Esophagus muscularis mucosa (tissue), 4 donors: Measurements from ENCODE around the gene MUC5B. TPM values are rescaled to one million over a fixed set of nuclear protein-coding genes. Genes with fewer than 3 reads are reported as not detected.

Experiments
- DNase-seq: peaks from one replicate; pipeline ENCODE4 v3.0.0-alpha.2; 2017; ENCODE audit errors: extremely low spot score
- H3K27ac ChIP-seq, 4 donors: fragments of 200-600 bp; sonication (generic); replicated peaks in 1 of 4; 1 replicate in 3 of 4; 2 replicates in 1 of 4; pipeline ENCODE4 v1.5.1; 2016 to 2019; ENCODE audit warnings: mild to moderate bottlenecking in 1 of 4
- H3K27me3 ChIP-seq, 4 donors: fragments of 200-600 bp; sonication (generic); one replicate each; pipeline versions ENCODE4 v1.5.1 to v1.6.0; 2016 to 2019
- H3K36me3 ChIP-seq, 4 donors: fragments of 200-600 bp; sonication (generic); one replicate each; pipeline ENCODE4 v1.5.1; 2016 to 2019
- H3K4me1 ChIP-seq, 4 donors: fragments of 200-600 bp; sonication (generic); one replicate each; pipeline ENCODE4 v1.5.1; 2016 to 2019
- H3K4me3 ChIP-seq, 4 donors: fragments of 200-600 bp; sonication (generic); 1 replicate in 2 of 4; 2 replicates in 2 of 4; pipeline ENCODE4 v1.5.1; 2016 to 2019; ENCODE audit warnings: mild to moderate bottlenecking in 4 of 4, moderate library complexity in 1 of 4
- H3K9me3 ChIP-seq, 4 donors: fragments of 200-600 bp; sonication (generic); 1 replicate in 3 of 4; 2 replicates in 1 of 4; pipeline ENCODE4 v1.5.1; 2016 to 2019
- EP300 ChIP-seq: sonication (generic); formaldehyde crosslinking; IDR thresholded peaks from one replicate; pipeline ENCODE4 v1.6.1; 2017; ENCODE audit warnings: antibody characterized with exemption
- POLR2A ChIP-seq: fragments of 450-650 bp; IDR thresholded peaks from one replicate; pipeline ENCODE4 v1.6.1; 2017; ENCODE audit warnings: antibody characterized with exemption, moderate library complexity, mild to moderate bottlenecking, low read depth
- POLR2AphosphoS5 ChIP-seq, 2 donors: sonication (generic); formaldehyde crosslinking; IDR thresholded peaks; one replicate each; pipeline ENCODE4 v1.6.1; 2017; ENCODE audit warnings: antibody characterized with exemption in 2 of 2
- WGBS: methylation state at CpG from one replicate; pipeline ENCODE4 v1.1.5; 2018; 5-methylcytosine and 5-hydroxymethylcytosine counted together
- intact Hi-C: fragments of 100-400 bp; cut with DNase I; formaldehyde crosslinking; loops from one replicate; pipeline ENCODE4 v1.15.1; 2023
- total RNA-seq, 4 donors: library from RNA; depleted of rRNA; stranded (reverse); fragments of >200 nt; gene quantifications; one replicate each; pipeline versions ENCODE4 v1.1.0 to v1.2.1, GENCODE V29; 2016
- TF ChIP-seq, protein P1 (sequence below), 3 experiments: fragments of 200-600 bp in 2 of 3; fragments of 450-650 bp in 1 of 3; sonication (generic) in 2 of 3; IDR thresholded peaks; one replicate each; pipeline ENCODE4 v1.5.1; 2017 to 2019; ENCODE audit warnings: antibody characterized with exemption in 3 of 3, mild to moderate bottlenecking in 2 of 3, moderate library complexity in 1 of 3

Gene MUC5B
- total RNA-seq, 4 donors from 2014 or later: under 0.01 to 0.45 (median 0.06) TPM; not detected in 1

DNA sequence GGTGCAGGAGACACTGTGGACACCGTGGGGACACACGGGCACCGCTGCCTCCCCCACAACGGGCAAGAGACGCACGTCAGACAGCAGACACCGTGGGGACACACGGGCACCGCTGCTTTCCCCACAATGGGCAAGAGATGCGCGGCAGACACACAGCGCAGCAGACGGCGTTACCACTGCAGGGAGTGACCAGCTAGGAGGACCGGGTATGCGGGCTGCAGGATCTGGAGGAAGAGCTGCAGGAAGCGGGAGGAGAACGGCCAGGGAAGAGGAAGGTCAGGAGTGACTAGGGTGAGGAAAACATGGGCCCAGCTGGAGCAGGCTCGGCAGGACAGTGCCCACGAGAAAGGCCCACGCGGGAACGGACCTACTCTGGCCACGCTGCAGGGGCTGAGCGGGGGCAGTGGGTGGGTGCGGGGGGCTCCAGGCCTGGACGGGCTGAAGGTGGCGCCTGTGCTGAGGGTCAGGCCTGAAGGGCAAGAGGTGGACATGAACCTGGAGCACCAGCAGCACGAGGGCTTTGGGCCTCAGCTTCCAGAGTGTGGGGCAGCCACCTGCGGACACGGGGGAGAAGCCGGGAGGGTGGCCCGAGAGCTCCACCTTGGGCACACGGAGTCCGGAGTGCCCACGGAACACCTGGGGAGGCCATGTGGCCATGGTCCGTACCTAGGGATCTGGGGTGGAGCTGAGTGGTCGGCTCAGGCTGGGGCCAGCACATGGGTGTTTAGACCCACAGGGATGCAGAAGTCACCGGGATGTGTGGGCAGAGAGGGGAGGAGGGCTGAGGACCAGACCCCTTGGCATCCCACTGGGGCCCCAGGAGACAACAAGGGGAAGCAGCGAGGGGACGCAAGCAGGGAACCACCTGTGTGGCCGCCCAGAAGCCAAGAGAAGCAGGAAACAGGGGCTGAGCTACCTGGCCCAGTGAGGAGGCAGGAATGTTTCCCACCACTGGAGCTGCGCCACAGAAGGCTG is 70.1 kb downstream of the MUC5B start:
- H3K27me3 ChIP-seq: no peaks in the 10 kb centered on the region
- DNase-seq: no peak
- TF ChIP-seq POLR2AphosphoS5 (IDR thresholded peaks at IDR 0.05): no peak
- TF ChIP-seq, protein P1, sequence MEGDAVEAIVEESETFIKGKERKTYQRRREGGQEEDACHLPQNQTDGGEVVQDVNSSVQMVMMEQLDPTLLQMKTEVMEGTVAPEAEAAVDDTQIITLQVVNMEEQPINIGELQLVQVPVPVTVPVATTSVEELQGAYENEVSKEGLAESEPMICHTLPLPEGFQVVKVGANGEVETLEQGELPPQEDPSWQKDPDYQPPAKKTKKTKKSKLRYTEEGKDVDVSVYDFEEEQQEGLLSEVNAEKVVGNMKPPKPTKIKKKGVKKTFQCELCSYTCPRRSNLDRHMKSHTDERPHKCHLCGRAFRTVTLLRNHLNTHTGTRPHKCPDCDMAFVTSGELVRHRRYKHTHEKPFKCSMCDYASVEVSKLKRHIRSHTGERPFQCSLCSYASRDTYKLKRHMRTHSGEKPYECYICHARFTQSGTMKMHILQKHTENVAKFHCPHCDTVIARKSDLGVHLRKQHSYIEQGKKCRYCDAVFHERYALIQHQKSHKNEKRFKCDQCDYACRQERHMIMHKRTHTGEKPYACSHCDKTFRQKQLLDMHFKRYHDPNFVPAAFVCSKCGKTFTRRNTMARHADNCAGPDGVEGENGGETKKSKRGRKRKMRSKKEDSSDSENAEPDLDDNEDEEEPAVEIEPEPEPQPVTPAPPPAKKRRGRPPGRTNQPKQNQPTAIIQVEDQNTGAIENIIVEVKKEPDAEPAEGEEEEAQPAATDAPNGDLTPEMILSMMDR (IDR thresholded peaks at IDR 0.05): no peak
- TF ChIP-seq POLR2A: no peak
- TF ChIP-seq EP300: no peak
- 92% methylated on average over 37 of the region's 43 CpGs for WGBS
- intact Hi-C loops: no loop called here
- H3K4me3 ChIP-seq: no peak overlapping the region
- H3K4me1 ChIP-seq: peaks cover 5 to 22% (median 12%) of the 10 kb centered on the region in 4 donors
- peaks cover 40 to 84% (median 69%) of the 10 kb centered on the region in 4 donors for H3K36me3 ChIP-seq
- H3K9me3 ChIP-seq: no peaks in the 10 kb centered on the region
- no peak overlapping the region for H3K27ac ChIP-seq

DNA sequence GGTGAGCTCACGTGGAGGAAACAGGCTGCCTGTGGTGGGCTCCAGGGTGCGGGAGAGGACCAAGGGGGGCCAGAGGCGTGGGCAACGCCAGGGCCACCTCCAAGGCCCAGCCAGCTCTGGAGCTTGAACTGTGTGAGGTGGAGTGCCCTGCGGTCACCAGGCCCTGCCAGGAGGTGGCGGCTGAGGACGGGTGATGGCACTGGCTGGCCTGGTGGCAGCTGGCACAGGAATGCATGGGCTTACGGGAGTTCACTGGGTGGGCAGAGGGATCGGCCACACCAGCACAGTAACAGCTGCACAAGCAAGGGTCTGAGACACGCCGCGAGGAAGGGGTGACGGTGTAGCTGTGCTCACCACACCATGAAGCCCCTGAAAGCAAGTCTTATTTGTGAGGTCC is 70.8 kb downstream of the MUC5B start:
- Histone ChIP-seq H3K27ac (no peak overlapping the region), H3K9me3 (no peaks in the 10 kb centered on the region), H3K4me1 (peaks cover 12 to 29% (median 19%) of the 10 kb centered on the region in 4 donors), H3K36me3 (peaks cover 36 to 81% (median 66%) of the 10 kb centered on the region in 4 donors), H3K27me3 (no peaks in the 10 kb centered on the region), H3K4me3 (no peak overlapping the region)
- TF ChIP-seq POLR2AphosphoS5 (IDR thresholded peaks at IDR 0.05) (no peak), POLR2A (no peak), EP300 (no peak)
- TF ChIP-seq, protein P1 (IDR thresholded peaks at IDR 0.05): no peak
- DNase-seq: no peak
- WGBS: 81% methylated on average over 13 of the region's 13 CpGs
- intact Hi-C loops: no loop called here

DNA sequence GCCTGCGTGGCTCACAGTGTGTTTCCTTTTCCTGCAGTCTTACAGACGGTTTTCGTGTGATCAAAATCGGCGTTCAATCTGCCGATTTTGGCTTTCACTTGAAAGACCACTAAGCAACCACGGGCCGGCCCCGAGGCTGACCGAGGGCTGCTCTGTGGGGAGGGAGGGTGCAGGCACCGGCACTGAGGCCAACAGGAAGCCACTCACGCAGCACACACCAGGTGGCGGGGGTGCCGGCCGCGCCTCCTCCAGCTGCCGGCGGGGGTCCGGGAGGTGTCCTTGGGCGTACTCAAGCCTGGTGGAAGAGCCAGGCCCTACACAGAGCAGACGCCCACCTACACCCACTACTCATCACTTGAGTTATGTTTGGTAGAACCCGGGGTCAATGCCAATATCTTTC is 72.2 kb downstream of the MUC5B start:
- no peak for DNase-seq
- intact Hi-C loops: loop anchor here (5.0 kb wide), 1 partner anchor 42 kb away; no protein-coding TSS in a partner anchor
- Histone ChIP-seq H3K27ac (no peak overlapping the region), H3K9me3 (no peaks in the 10 kb centered on the region), H3K4me1 (peaks cover 27 to 44% (median 33%) of the 10 kb centered on the region in 4 donors), H3K4me3 (no peak overlapping the region), H3K27me3 (no peaks in the 10 kb centered on the region), H3K36me3 (peaks cover 24 to 66% (median 52%) of the 10 kb centered on the region in 4 donors)
- no peak for TF ChIP-seq POLR2AphosphoS5 (IDR thresholded peaks at IDR 0.05)
- no peak for TF ChIP-seq POLR2A
- TF ChIP-seq, protein P1 (IDR thresholded peaks at IDR 0.05): no peak
- TF ChIP-seq EP300: no peak
- 94% methylated on average over 11 of the region's 22 CpGs for WGBS

DNA sequence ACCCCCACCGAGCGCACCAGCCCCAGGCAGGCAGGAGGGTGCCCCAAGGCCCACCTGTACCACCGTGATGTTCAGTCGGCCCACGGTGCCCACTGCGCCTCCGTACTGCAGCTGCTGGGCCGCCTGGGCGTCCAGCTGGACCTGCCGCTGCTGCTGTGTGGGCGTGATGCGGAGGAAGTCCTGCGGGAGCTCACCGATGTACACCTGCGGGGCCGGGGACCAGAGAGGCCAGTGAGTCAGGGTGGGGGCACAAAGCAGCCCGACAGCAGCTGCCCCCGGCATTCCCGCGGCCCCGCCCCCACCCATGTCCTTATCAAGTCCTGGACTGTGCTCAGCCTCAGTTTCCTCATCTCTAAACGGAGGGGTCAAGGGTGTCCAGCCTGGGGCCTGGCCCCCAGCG is 72.7 kb downstream of the MUC5B start:
- no peak for TF ChIP-seq EP300
- TF ChIP-seq POLR2AphosphoS5 (IDR thresholded peaks at IDR 0.05): no peak
- no peak for TF ChIP-seq POLR2A
- TF ChIP-seq, protein P1 (IDR thresholded peaks at IDR 0.05): no peak
- H3K27me3 ChIP-seq: no peaks in the 10 kb centered on the region
- H3K4me3 ChIP-seq: no peak overlapping the region
- H3K4me1 ChIP-seq: peaks cover 28 to 49% (median 38%) of the 10 kb centered on the region in 4 donors
- H3K36me3 ChIP-seq: peaks cover 19 to 61% (median 46%) of the 10 kb centered on the region in 4 donors
- no peak for DNase-seq
- intact Hi-C loops: loop anchor here (5.0 kb wide), 1 partner anchor 42 kb away; no protein-coding TSS in a partner anchor
- no peaks in the 10 kb centered on the region for H3K9me3 ChIP-seq
- no peak overlapping the region for H3K27ac ChIP-seq
- 100% methylated on average over 2 of the region's 23 CpGs for WGBS
